ENCODE results near the gene TSPAN17. TPM values are rescaled to one million over a fixed set of nuclear protein-coding genes. Genes with fewer than 3 reads are reported as not detected.

Gene TSPAN17
- total RNA-seq, 1 experiment from 2014 or later = 50.1 TPM

GRCh38 chr5:176642675-176643490, 4.4 kb upstream of the TSPAN17 start (continued):
- TF ChIP-seq, protein P1, sequence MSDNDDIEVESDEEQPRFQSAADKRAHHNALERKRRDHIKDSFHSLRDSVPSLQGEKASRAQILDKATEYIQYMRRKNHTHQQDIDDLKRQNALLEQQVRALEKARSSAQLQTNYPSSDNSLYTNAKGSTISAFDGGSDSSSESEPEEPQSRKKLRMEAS (IDR thresholded peaks at IDR 0.05) = no peak
- TF ChIP-seq REST (IDR thresholded peaks at IDR 0.05; ENCODE audit: low read depth) = no peak
- TF ChIP-seq SIN3A (IDR thresholded peaks at IDR 0.05; ENCODE audit: low read depth) = no peak
- TF ChIP-seq ELF1 (IDR thresholded peaks at IDR 0.05; ENCODE audit: borderline replicate concordance, low read depth) = no peak
- no peak for TF ChIP-seq POLR2A (IDR thresholded peaks at IDR 0.05; ENCODE audit: borderline replicate concordance, extremely low read depth, insufficient read depth, insufficient read length)
- TF ChIP-seq EGR1 (IDR thresholded peaks at IDR 0.05; ENCODE audit: low read depth) = no peak
- no peak for TF ChIP-seq EZH2phosphoT487 (IDR thresholded peaks at IDR 0.05; ENCODE audit: borderline replicate concordance)

DNA sequence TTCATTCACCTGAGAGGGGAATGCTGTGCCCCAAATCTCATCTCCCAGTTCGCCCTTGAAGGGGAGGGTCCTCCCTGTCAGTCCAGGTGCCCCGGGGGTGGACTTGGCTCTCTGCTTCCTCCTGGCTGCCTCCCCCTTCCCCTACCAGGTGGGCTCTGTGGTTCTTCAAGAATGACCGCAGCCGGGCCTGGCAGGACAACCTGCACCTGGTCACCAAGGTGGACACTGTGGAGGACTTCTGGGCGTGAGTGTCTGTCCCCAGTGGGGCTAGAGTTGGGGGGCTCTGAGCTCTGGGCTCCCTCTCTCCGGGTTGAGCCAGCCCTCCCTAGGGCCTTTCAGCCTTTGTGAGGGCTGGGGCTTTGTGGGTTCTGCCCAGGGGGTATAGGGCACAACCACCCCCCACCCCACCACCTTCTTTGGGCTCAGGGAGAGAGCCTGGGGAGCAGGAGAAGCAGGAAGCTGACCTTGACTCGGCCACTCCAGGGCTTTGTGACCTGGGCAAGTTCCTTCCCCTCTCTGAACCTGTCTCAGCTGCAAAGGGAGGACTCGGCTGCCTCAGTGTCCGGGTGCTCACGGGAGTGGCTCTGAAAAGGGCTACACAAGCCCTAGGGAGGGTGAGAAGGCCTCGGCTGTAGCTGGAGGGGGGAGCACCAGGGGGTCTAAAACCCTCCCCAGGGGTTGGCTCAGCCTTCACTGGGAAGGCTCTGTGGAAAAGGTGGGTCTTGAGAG, 3.6 kb upstream of the TSPAN17 start:
- TF ChIP-seq EZH2 (IDR thresholded peaks at IDR 0.05) (no peak), SIN3A (IDR thresholded peaks at IDR 0.05; ENCODE audit: low read depth) (no peak), ELF1 (IDR thresholded peaks at IDR 0.05; ENCODE audit: borderline replicate concordance, low read depth) (no peak), EGR1 (IDR thresholded peaks at IDR 0.05; ENCODE audit: low read depth) (no peak), REST (IDR thresholded peaks at IDR 0.05; ENCODE audit: low read depth) (no peak), RAD21 (IDR thresholded peaks at IDR 0.05; ENCODE audit: low read depth) (no peak), CBX3 (IDR thresholded peaks at IDR 0.05; ENCODE audit: low read depth) (no peak), TCF7L2 (IDR thresholded peaks at IDR 0.05; ENCODE audit: borderline replicate concordance, extremely low read depth, insufficient read depth, insufficient read length) (no peak), SP1 (IDR thresholded peaks at IDR 0.05; ENCODE audit: low read depth) (no peak)
- ChIA-PET RAD21 (ENCODE audit: low non-redundant PET in 1 of 2, low total read pairs in 2 of 2, uncharacterized antibody in 2 of 2, unreplicated experiment in 2 of 2) (no interaction called here), CTCF (interaction anchor here (1.1 kb wide), 1 partner anchor 17 kb away, joined by 3 read pairs; no protein-coding TSS in a partner anchor), POLR2A (interaction anchor here (0.7 kb wide), 1 partner anchor 106 kb away, joined by 9 read pairs; the partner anchor contains the start of gene RNF44)
- no peaks in the 10 kb centered on the region for H3K9me3 ChIP-seq (ENCODE audit: control insufficient read depth in 1 of 2, insufficient read depth in 1 of 2, low read depth in 1 of 2, low read length in 2 of 2)
- ATAC-seq (no peak), DNase-seq (ENCODE audit: low read depth, low spot score) (no peak)
- H3K27ac ChIP-seq (ENCODE audit: low read depth, low read length) = no peak overlapping the region
- H3K9me2 ChIP-seq (ENCODE audit: insufficient read depth) = no peaks in the 10 kb centered on the region
- no TSS peak for BruUV-seq (replicated peaks)
- H3K79me2 ChIP-seq (ENCODE audit: insufficient read depth, low read length) = peaks cover 8% of the 10 kb centered on the region
- no peaks in the 10 kb centered on the region for H3K27me3 ChIP-seq (ENCODE audit: insufficient read depth, low read length)
- peaks cover 16 to 40% of the 10 kb centered on the region in 2 experiments for H3K4me1 ChIP-seq (ENCODE audit: control insufficient read depth in 1 of 2, insufficient read depth in 2 of 2, low read length in 2 of 2)
- intact Hi-C loops (cut with micrococcal nuclease) = no loop called here
- H3K4me3 ChIP-seq (replicated peaks in 1 of 2; ENCODE audit: low read depth in 1 of 2, low read length in 2 of 2) = no peak overlapping the region
- no peaks in the 10 kb centered on the region for H3K36me3 ChIP-seq (ENCODE audit: control insufficient read depth in 1 of 2, insufficient read depth in 2 of 2, low read length in 2 of 2)
- H2AFZ ChIP-seq (ENCODE audit: low read depth, low read length, poor library complexity, severe bottlenecking) = no peak overlapping the region
- H3K9ac ChIP-seq (ENCODE audit: low read length) = no peak overlapping the region
- H4K20me1 ChIP-seq (ENCODE audit: insufficient read depth) = no peaks in the 10 kb centered on the region
- H3K4me2 ChIP-seq (ENCODE audit: low read length) = no peak overlapping the region

Data from HCT116 (cell line).